Type B pancreatic cell (in vitro differentiated cells): Measurements from ENCODE around the gene MYOF. TPM values are rescaled to one million over a fixed set of nuclear protein-coding genes. Genes with fewer than 3 reads are reported as not detected.
A peak's percentile ranks its signal among the peaks of the same experiment; 100 is the strongest.

Experiments
- DNase-seq: peaks from one replicate; pipeline ENCODE4 v3.0.0; 2021; ENCODE audit warnings: mixed read lengths; ENCODE audit not compliant: unreplicated experiment; ENCODE audit errors: extremely low spot score
- H3K27ac Mint-ChIP-seq: 2 replicates; pipeline ENCODE4 v1.8.0; 2021; ENCODE audit warnings: mild to moderate bottlenecking, mixed read lengths
- H3K27me3 Mint-ChIP-seq: 2 replicates; pipeline ENCODE4 v1.8.0; 2021; ENCODE audit warnings: mixed read lengths
- H3K36me3 Mint-ChIP-seq: 2 replicates; pipeline ENCODE4 v1.8.0; 2021; ENCODE audit warnings: mixed read lengths
- H3K4me1 Mint-ChIP-seq: one replicate; pipeline ENCODE4 v1.8.0; 2021; ENCODE audit warnings: mixed read lengths; ENCODE audit not compliant: unreplicated experiment
- H3K4me3 Mint-ChIP-seq: 2 replicates; pipeline ENCODE4 v1.8.0; 2021; ENCODE audit warnings: mild to moderate bottlenecking, mixed read lengths
- H3K9me3 Mint-ChIP-seq: 2 replicates; pipeline ENCODE4 v1.8.0; 2021; ENCODE audit warnings: mixed read lengths
- CTCF ChIP-seq: fragments of 200-600 bp; sonication (generic); conservative IDR thresholded peaks from 2 replicates; pipeline ENCODE4 v1.5.0; 2021; ENCODE audit warnings: antibody characterized with exemption, mild to moderate bottlenecking
- total RNA-seq: library from RNA; stranded (reverse); gene quantifications from 2 replicates; pipeline ENCODE4 v1.2.1, GENCODE V29; 2021; ENCODE audit warnings: low replicate concordance

Gene MYOF
- total RNA-seq, 1 donor from 2014 or later, result 49.4 TPM

- Mint-ChIP-seq H3K27me3 (no peaks in the 10 kb centered on the region), H3K27ac (peak overlapping the region; percentile 66), H3K36me3 (peaks cover 4% of the 10 kb centered on the region), H3K4me1 (peaks cover 73% of the 10 kb centered on the region), H3K4me3 (peak overlapping the region; percentile 5), H3K9me3 (no peaks in the 10 kb centered on the region)
- no peak for TF ChIP-seq CTCF
- DNase-seq, result no peak
These were observed 41.5 kb downstream of the MYOF start for GRCh38 chr10:93440591-93441091.

- no peak for TF ChIP-seq CTCF
- H3K4me3 Mint-ChIP-seq, result peak overlapping the region; percentile 75
- H3K9me3 Mint-ChIP-seq, result no peaks in the 10 kb centered on the region
- no peaks in the 10 kb centered on the region for H3K27me3 Mint-ChIP-seq
- peaks cover 4% of the 10 kb centered on the region for H3K36me3 Mint-ChIP-seq
- no peak for DNase-seq
- H3K27ac Mint-ChIP-seq, result peak overlapping the region; percentile 98
- H3K4me1 Mint-ChIP-seq, result peaks cover 79% of the 10 kb centered on the region
These were observed 43.4 kb downstream of the MYOF start for GRCh38 chr10:93438613-93439253.

- H3K9me3 Mint-ChIP-seq, result no peaks in the 10 kb centered on the region
- peak overlapping the region; percentile 98 for H3K27ac Mint-ChIP-seq
- H3K4me1 Mint-ChIP-seq, result peaks cover 73% of the 10 kb centered on the region
- DNase-seq, result no peak
- no peaks in the 10 kb centered on the region for H3K27me3 Mint-ChIP-seq
- no peaks in the 10 kb centered on the region for H3K36me3 Mint-ChIP-seq
- H3K4me3 Mint-ChIP-seq, result peak overlapping the region; percentile 75
- TF ChIP-seq CTCF, result no peak
These were observed 44.1 kb downstream of the MYOF start for GRCh38 chr10:93437946-93438612.

GRCh38 chr10:93437086-93437945 lies 44.8 kb downstream of the MYOF start:
- peaks cover 70% of the 10 kb centered on the region for H3K4me1 Mint-ChIP-seq
- H3K27me3 Mint-ChIP-seq, result no peaks in the 10 kb centered on the region
- H3K27ac Mint-ChIP-seq, result peak overlapping the region; percentile 98
- DNase-seq, result no peak
- H3K9me3 Mint-ChIP-seq, result no peaks in the 10 kb centered on the region
- H3K36me3 Mint-ChIP-seq, result no peaks in the 10 kb centered on the region
- peak overlapping the region; percentile 75 for H3K4me3 Mint-ChIP-seq
- TF ChIP-seq CTCF, result no peak

GRCh38 chr10:93436591-93437085 lies 45.5 kb downstream of the MYOF start:
- no peaks in the 10 kb centered on the region for H3K36me3 Mint-ChIP-seq
- peaks cover 64% of the 10 kb centered on the region for H3K4me1 Mint-ChIP-seq
- DNase-seq, result no peak
- no peak for TF ChIP-seq CTCF
- peak overlapping the region; percentile 98 for H3K27ac Mint-ChIP-seq
- no peaks in the 10 kb centered on the region for H3K9me3 Mint-ChIP-seq
- no peaks in the 10 kb centered on the region for H3K27me3 Mint-ChIP-seq
- peak overlapping the region; percentile 75 for H3K4me3 Mint-ChIP-seq
